22Rv1 (cell line): ENCODE measurements around the gene MPPED2.

ENCODE experiments used
- ZFX ChIP-seq: fragments of 450-650 bp; IDR thresholded peaks from 2 replicates; pipeline ENCODE4 v1.6.1; 2017; ENCODE audit warnings: antibody characterized with exemption, borderline replicate concordance
- TF ChIP-seq, protein P1 (sequence below): fragments of 450-650 bp; IDR thresholded peaks from 2 replicates; pipeline ENCODE4 v1.5.1; 2017; ENCODE audit warnings: mild to moderate bottlenecking

DNA sequence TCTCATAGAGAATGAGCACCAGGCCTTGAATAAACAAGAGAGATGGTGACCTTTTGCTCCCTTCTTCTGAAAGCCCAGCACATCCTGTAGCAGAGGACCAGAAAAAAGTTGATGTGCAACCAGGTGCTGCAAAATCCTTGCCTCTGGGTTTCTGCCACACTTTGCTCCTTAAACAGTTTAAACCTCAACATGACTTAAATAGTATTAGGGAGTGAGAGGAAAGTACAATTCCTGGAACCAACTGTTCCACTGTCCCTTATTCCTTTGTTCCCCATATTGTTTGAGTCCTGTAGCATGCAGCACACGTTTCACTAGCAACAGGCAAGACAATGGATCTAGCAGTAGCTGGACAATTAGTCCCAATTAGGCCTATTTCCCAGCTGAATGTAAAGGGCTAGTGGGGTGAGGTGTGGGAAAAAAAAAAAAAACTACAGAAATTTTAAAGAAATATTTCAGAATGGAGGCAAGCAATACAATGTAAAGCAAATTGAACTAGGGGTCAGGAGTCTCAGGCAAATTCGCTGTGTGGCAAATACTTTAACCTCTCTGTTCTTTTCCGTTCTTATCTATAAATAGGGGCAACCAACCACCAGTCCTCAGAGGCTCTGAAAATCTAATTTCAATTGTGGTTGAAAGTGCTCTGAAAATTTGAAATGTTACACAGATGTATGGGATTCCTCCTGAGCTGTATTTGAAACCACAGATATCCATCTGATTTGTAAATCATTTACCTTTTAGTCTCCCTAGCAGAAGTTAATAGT lies 6.6 kb downstream of the MPPED2 start:
- TF ChIP-seq, protein P1, sequence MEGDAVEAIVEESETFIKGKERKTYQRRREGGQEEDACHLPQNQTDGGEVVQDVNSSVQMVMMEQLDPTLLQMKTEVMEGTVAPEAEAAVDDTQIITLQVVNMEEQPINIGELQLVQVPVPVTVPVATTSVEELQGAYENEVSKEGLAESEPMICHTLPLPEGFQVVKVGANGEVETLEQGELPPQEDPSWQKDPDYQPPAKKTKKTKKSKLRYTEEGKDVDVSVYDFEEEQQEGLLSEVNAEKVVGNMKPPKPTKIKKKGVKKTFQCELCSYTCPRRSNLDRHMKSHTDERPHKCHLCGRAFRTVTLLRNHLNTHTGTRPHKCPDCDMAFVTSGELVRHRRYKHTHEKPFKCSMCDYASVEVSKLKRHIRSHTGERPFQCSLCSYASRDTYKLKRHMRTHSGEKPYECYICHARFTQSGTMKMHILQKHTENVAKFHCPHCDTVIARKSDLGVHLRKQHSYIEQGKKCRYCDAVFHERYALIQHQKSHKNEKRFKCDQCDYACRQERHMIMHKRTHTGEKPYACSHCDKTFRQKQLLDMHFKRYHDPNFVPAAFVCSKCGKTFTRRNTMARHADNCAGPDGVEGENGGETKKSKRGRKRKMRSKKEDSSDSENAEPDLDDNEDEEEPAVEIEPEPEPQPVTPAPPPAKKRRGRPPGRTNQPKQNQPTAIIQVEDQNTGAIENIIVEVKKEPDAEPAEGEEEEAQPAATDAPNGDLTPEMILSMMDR: no peak
- TF ChIP-seq ZFX: no peak
